HG03066 (cell line): ENCODE results near the gene ASIC4.

Experiments
- ATAC-seq: cut with Tn5 transposase; IDR thresholded peaks from one replicate; pipeline ENCODE4 v1.9.1; 2021; ENCODE audit warnings: low read depth; ENCODE audit not compliant: unreplicated experiment

The ASIC4 gene

DNA sequence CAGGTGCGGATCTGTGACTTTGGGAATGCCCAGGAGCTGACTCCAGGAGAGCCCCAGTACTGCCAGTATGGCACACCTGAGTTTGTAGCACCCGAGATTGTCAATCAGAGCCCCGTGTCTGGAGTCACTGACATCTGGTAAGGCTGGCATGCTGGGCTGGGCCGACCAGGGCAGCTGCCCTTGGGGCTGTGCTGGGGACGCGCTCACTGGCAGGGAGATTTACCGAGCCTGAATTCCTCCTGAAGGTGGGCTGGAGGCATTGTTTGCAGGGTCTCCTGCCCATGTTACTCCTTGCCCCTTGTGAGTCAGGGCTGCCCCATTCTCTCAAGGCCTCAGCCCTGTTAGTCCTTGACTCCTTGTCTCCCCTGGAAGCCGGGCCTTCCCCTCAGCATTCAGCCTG, 34.3 kb upstream of the ASIC4 start:
- ATAC-seq = no peak

- no peak for ATAC-seq
Observed at GRCh38 chr2:219482674-219483405, 31.4 kb upstream of the ASIC4 start.

DNA sequence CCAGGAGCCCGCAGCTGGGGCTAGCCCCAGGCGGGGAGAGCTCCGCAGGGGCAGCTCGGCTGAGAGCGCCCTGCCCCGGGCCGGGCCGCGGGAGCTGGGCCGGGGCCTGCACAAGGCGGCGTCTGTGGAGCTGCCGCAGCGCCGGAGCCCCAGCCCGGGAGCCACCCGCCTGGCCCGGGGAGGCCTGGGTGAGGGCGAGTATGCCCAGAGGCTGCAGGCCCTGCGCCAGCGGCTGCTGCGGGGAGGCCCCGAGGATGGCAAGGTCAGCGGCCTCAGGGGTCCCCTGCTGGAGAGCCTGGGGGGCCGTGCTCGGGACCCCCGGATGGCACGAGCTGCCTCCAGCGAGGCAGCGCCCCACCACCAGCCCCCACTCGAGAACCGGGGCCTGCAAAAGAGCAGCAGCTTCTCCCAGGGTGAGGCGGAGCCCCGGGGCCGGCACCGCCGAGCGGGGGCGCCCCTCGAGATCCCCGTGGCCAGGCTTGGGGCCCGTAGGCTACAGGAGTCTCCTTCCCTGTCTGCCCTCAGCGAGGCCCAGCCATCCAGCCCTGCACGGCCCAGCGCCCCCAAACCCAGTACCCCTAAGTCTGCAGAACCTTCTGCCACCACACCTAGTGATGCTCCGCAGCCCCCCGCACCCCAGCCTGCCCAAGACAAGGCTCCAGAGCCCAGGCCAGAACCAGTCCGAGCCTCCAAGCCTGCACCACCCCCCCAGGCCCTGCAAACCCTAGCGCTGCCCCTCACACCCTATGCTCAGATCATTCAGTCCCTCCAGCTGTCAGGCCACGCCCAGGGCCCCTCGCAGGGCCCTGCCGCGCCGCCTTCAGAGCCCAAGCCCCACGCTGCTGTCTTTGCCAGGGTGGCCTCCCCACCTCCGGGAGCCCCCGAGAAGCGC, 30.6 kb upstream of the ASIC4 start:
- no peak for ATAC-seq

DNA sequence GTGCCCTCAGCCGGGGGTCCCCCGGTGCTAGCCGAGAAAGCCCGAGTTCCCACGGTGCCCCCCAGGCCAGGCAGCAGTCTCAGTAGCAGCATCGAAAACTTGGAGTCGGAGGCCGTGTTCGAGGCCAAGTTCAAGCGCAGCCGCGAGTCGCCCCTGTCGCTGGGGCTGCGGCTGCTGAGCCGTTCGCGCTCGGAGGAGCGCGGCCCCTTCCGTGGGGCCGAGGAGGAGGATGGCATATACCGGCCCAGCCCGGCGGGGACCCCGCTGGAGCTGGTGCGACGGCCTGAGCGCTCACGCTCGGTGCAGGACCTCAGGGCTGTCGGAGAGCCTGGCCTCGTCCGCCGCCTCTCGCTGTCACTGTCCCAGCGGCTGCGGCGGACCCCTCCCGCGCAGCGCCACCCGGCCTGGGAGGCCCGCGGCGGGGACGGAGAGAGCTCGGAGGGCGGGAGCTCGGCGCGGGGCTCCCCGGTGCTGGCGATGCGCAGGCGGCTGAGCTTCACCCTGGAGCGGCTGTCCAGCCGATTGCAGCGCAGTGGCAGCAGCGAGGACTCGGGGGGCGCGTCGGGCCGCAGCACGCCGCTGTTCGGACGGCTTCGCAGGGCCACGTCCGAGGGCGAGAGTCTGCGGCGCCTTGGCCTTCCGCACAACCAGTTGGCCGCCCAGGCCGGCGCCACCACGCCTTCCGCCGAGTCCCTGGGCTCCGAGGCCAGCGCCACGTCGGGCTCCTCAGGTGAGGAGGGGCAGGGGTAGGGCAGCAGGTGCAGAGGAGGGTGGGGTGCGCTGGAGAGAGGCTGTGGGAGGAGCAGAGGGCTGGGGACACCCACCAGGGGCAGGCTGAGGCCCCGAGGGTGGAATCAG, 29.7 kb upstream of the ASIC4 start:
- ATAC-seq = no peak

- ATAC-seq = no peak
Observed at GRCh38 chr2:219485201-219485580, 29.1 kb upstream of the ASIC4 start.

DNA sequence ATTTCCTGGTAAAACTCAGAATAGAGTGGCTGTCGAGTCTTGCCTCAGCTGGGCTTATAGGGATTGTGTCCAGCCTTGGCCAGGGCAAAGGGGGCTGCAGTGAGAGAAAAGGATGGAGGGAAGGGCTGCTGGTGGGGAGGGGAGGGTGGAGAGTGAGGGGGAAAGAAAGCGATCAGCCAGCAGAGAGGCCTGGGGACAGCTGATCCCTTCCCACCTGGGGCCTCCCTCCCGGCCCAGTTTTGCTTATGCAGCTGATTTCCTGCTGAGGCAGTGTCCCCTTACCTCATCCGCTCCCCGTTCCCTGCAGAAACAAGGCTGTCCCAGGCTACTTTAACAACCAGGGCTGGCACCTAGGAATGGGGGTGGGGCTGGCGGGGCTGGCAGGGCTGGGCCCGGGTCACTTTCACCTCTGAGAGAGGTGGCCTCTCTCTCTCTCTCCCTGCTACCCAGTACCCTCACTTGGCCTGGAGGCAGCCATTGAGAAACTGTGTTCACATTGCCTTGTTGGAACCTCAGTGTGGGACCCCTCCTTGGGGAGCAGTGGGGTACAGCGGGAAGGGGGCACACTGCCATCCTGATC, 27.8 kb upstream of the ASIC4 start:
- ATAC-seq = no peak

GRCh38 chr2:219488149-219488843, 26.0 kb upstream of the ASIC4 start:
- no peak for ATAC-seq

DNA sequence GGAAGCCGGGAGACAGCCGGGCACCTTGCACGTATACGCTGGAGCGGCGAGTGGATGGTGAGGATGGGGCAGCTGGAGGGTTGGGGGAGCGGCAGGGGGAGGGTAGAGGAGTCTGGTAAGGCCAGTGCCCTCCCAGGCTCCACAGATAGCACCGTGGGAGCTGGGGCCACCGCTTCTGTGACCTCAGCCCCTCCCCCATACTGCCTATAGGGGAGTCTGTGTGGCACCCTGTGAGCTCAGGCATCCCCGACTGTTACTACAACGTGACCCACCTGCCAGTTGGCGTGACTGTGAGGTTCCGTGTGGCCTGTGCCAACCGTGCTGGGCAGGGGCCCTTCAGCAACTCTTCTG, 25.5 kb upstream of the ASIC4 start:
- no peak for ATAC-seq

DNA sequence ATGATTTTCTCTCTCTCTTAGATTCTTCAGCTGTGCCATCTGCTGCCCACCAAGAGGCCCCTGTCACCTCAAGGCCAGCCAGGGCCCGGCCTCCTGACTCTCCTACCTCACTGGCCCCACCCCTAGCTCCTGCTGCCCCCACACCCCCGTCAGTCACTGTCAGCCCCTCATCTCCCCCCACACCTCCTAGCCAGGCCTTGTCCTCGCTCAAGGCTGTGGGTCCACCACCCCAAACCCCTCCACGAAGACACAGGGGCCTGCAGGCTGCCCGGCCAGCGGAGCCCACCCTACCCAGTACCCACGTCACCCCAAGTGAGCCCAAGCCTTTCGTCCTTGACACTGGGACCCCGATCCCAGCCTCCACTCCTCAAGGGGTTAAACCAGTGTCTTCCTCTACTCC, 25.0 kb upstream of the ASIC4 start:
- no peak for ATAC-seq

GRCh38 chr2:219490186-219490585, 24.1 kb upstream of the ASIC4 start:
- no peak for ATAC-seq

DNA sequence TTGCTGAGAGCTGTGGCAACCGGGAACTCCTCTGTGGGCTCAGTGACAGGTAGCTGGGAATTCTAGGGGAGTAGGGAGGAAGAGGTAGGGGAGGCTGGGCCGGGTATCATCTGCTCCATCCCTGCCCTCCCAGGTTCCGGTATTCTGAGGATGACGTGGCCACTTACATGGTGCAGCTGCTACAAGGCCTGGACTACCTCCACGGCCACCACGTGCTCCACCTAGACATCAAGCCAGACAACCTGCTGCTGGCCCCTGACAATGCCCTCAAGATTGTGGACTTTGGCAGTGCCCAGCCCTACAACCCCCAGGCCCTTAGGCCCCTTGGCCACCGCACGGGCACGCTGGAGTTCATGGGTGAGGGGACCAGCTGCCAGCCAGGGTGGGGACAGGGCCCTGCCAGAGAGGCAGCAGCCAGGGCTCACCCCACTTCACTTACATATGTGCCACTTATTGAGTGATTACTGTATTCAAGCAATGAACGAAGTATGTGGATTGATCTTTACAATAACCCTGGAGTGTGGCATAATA, 23.6 kb upstream of the ASIC4 start:
- ATAC-seq = no peak

DNA sequence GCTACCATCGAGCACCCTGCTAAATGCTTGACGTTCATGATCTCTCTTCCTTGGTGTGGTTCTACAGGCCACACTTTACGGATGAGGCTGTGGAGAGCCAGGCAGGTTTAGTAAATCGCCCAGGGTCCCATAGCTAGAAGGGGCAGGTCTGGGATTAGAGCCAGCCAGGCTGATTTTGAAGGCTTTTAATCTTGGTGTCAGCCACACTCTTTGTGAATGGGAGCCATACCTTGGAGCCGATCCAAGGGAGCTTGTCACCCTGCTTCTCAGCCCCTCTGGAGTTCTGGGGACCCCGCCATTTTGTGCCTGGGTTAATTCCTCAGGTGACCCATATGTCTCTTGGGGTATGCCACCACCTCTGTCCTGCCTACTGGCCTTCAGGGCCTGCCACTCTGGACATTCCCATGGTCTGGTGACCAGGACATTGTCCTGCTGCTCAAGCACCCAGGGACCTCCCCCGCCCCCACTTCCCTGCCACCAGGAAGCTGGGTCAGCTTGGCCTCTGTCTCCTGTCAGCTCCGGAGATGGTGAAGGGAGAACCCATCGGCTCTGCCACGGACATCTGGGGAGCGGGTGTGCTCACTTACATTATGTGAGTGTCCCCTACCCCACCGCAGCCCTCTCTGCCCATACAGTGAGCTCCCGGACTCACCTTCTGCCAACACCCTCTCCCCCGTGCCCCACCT, 22.9 kb upstream of the ASIC4 start:
- ATAC-seq = no peak

DNA sequence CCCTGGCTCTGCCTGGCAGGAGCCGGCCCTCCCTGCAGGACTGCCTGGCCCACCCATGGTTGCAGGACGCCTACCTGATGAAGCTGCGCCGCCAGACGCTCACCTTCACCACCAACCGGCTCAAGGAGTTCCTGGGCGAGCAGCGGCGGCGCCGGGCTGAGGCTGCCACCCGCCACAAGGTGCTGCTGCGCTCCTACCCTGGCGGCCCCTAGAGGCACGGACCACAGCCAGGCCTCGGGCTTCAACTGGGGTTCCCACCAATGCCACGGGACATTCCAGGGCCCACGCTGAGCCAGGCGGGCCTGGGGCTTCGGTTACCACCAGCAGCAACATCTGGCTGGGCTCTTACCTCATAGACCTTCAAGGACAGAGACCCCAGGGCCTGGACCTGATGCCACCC, 21.7 kb upstream of the ASIC4 start:
- no peak for ATAC-seq

DNA sequence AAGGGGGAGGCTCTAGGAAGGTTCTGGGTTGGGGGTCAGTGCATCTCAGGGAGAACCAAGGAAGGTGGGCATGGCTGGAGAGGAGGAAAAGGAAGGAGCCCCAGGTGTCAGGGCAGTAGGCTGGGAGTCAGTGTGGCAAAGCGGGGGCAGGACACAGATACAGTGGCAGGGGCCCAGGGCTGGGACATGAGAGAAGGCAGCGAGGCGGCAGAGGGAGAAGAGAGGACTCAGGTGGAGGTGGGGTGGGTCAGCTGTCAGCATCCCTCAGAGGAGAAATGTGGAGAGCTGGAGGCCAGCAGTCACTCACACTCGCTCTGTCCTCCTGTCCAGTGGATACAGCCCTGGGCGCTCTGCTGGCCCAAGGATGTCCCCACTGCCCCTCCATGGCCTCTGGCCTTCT, 21.2 kb upstream of the ASIC4 start:
- ATAC-seq = no peak

GRCh38 chr2:219494952-219495530, 19.2 kb upstream of the ASIC4 start:
- ATAC-seq = no peak

- ATAC-seq = peak; percentile 23
Observed at GRCh38 chr2:219495531-219496122, 18.7 kb upstream of the ASIC4 start.

DNA sequence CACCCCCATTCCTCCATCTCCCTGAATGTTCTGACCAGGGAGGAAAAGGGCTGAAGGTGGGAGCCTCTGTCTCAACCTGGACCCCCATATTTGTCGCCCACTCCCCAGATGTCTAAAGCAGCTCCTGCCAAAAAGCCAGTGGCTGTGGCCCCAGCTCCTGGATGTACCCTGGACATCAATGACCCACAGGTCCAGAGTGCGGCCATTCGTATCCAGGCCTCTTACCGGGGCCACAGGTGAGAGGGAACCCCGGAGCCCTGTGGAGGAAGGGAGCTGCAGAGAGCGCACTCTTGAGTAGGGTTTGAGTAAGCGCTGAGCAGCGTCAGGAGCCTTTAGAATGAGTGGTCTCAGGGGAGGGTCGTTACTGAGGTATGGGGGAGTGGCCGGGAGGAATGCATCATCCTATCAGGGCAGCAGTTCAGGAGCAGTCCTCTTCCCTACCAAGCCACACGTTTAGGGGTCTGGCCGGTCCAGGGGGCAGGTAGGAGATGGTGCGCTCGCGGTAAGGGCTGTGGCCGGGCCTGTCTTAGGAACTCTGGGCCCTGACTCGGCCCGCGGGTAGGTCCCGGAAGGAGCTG, 17.9 kb upstream of the ASIC4 start:
- no peak for ATAC-seq

- ATAC-seq = no peak
Observed at GRCh38 chr2:219496825-219497494, 17.3 kb upstream of the ASIC4 start.
